Measurements from ENCODE around the gene HNRNPUL1.

HNRNPUL1 gene

GRCh38 chr19:41248895-41249294 is 15.3 kb upstream of the HNRNPUL1 start:
- Histone ChIP-seq H3K27ac (no peak overlapping the region), H3K9me3 (ENCODE audit: severe bottlenecking) (no peaks in the 10 kb centered on the region), H3K27me3 (ENCODE audit: insufficient read depth, low read depth, severe bottlenecking) (no peaks in the 10 kb centered on the region), H3K36me3 (no peaks in the 10 kb centered on the region), H3K4me3 (ENCODE audit: low read depth, low read length) (no peak overlapping the region)
- DNase-seq, result no peak
- TF ChIP-seq, protein P1, sequence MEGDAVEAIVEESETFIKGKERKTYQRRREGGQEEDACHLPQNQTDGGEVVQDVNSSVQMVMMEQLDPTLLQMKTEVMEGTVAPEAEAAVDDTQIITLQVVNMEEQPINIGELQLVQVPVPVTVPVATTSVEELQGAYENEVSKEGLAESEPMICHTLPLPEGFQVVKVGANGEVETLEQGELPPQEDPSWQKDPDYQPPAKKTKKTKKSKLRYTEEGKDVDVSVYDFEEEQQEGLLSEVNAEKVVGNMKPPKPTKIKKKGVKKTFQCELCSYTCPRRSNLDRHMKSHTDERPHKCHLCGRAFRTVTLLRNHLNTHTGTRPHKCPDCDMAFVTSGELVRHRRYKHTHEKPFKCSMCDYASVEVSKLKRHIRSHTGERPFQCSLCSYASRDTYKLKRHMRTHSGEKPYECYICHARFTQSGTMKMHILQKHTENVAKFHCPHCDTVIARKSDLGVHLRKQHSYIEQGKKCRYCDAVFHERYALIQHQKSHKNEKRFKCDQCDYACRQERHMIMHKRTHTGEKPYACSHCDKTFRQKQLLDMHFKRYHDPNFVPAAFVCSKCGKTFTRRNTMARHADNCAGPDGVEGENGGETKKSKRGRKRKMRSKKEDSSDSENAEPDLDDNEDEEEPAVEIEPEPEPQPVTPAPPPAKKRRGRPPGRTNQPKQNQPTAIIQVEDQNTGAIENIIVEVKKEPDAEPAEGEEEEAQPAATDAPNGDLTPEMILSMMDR (IDR thresholded peaks at IDR 0.05; ENCODE audit: low read depth, low read length), result 0 out of 2 replicates have a peak, but pooled peaks have one; percentile 9

DNA sequence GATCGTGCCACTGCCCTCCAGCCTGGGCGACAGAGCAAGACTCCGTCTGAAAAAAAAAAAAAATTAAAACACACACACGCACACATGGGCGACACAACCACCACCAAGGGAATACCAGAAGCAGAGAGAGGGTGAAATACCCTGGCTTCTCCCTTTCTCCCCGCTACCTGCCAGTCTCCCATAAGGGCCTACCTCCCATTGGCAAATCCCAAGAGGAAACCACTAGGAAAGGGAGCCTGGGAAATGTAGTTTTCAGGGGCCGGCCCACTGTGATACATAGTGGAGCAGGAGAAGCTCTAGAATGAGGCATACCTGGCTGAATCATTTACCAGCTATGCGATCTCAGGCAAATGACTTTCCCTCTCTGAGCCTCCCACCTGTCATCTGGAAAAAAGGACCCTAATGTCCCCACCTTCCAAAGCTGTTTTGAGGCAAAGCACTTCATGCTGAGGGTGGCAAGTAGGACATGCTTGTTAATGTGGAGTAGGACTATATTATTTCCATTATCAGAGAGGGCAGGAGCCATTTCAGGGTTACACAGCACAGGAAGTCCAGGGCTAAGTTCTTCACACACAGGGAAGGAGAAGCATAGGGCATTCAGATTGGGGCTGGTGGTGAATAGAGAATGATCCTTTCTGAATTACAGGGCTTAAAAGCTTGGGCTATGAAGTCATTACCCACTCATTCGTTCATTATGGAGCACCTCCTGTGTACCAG is 14.3 kb upstream of the HNRNPUL1 start:
- peak; percentile 25 for DNase-seq
- Histone ChIP-seq H3K27ac (no peak overlapping the region), H3K27me3 (ENCODE audit: insufficient read depth, low read depth, severe bottlenecking) (no peaks in the 10 kb centered on the region), H3K9me3 (ENCODE audit: severe bottlenecking) (no peaks in the 10 kb centered on the region), H3K36me3 (no peaks in the 10 kb centered on the region), H3K4me3 (ENCODE audit: low read depth, low read length) (no peak overlapping the region)
- TF ChIP-seq, protein P1 (IDR thresholded peaks at IDR 0.05; ENCODE audit: low read depth, low read length), result no peak

DNA sequence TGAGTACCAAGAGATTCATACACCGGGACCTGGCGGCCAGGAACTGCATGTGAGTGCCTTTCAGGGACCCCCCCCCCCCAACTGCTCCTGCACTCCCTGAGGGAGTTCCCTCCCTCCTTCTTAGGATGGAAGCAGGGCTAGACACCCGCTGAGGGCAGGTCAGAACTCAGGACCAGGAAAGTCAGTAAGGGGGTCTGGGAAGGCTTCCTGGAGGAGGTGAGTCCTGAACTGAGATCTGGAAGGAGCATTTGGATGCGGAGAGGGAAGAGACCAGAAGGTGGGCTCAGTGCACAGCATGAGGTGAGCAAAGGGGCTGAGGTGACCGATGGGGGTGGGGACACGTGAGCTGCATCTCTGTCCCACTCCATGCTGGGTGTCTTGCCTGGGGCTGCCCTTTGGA is 10.5 kb upstream of the HNRNPUL1 start:
- TF ChIP-seq, protein P1 (IDR thresholded peaks at IDR 0.05; ENCODE audit: low read depth, low read length), result no peak
- Histone ChIP-seq H3K27ac (no peak overlapping the region), H3K9me3 (ENCODE audit: severe bottlenecking) (no peaks in the 10 kb centered on the region), H3K4me3 (ENCODE audit: low read depth, low read length) (no peak overlapping the region), H3K36me3 (no peaks in the 10 kb centered on the region), H3K27me3 (ENCODE audit: insufficient read depth, low read depth, severe bottlenecking) (no peaks in the 10 kb centered on the region)
- no peak for DNase-seq

- Histone ChIP-seq H3K27me3 (ENCODE audit: insufficient read depth, low read depth, severe bottlenecking) (no peaks in the 10 kb centered on the region), H3K9me3 (ENCODE audit: severe bottlenecking) (no peaks in the 10 kb centered on the region), H3K4me3 (ENCODE audit: low read depth, low read length) (no peak overlapping the region), H3K27ac (no peak overlapping the region), H3K36me3 (no peaks in the 10 kb centered on the region)
- DNase-seq, result no peak
- TF ChIP-seq, protein P1 (IDR thresholded peaks at IDR 0.05; ENCODE audit: low read depth, low read length), result no peak
Measured at GRCh38 chr19:41255171-41255570, 9.0 kb upstream of the HNRNPUL1 start.

- Histone ChIP-seq H3K27ac (peak overlapping the region; percentile 95; the same call in 1 of the 2 replicates), H3K36me3 (peaks cover 17% of the 10 kb centered on the region), H3K9me3 (ENCODE audit: severe bottlenecking) (no peaks in the 10 kb centered on the region), H3K27me3 (ENCODE audit: insufficient read depth, low read depth, severe bottlenecking) (no peaks in the 10 kb centered on the region), H3K4me3 (ENCODE audit: low read depth, low read length) (peak overlapping the region; percentile 97)
- TF ChIP-seq, protein P1 (IDR thresholded peaks at IDR 0.05; ENCODE audit: low read depth, low read length), result no peak
- no peak for DNase-seq
Measured at GRCh38 chr19:41261474-41262190, 2.5 kb upstream of the HNRNPUL1 start.
